HG03575 (cell line): ENCODE data around the gene MFSD6L.

Source experiments
- ATAC-seq: cut with Tn5 transposase; IDR thresholded peaks from one replicate; pipeline ENCODE4 v1.9.1; 2021; ENCODE audit not compliant: unreplicated experiment, insufficient number of reproducible peaks, low FRiP score; ENCODE audit errors: extremely low read depth

MFSD6L gene

DNA sequence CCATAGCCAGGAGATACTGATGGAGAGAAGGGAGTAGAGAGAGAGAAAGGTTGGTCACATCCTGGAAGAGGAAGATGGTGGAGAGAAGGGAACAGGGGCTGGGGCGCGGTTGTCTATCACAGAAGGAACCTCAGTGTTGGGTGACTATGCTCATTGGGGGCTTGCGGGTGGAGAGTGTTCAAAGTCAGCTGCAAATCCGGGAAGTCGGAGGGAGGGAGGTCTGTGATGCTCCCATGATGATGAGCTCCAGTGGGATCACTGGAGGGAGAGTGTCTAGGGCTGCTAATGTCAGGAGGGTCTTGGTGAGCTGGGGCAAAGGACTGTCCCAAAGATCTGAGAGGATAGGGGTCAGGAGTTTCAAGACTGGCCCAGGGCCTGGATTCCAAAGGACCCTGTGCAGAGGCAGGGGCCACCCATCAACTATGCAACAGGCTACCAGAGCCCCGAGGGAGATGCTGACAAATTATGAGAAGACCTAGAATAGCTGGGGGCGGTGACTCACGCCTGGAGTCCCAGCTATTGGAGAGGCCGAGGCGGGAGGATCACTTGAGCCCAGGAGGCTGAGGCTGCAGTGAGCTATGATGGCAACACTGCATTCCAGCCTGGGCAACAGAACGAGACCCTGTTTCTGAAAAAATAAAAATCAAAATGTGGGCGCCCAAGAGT, 43.4 kb downstream of the MFSD6L start:
- no peak for ATAC-seq

GRCh38 chr17:8754890-8755289, 44.3 kb downstream of the MFSD6L start:
- no peak for ATAC-seq

DNA sequence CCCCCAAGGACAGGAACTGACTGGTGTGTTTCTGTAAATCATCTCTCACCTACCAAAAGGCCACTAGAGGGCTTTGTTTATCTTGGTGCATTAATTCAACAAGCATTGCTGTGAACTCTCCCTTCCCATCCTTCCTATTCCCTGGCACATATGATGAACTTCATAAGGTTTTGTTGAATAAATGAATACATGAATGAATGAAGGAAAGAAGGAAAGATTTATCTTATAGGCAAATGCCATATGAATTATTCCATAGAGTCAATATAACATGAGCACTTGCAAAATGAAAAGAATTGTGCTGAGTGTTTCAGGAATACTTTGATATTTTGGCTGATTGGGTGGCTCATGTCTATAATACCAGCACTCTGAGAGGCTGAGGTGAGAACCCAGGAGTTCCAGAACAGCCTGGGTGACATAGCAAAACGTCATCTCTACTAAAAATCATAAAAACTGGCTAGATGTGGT, 45.2 kb downstream of the MFSD6L start:
- ATAC-seq = no peak

DNA sequence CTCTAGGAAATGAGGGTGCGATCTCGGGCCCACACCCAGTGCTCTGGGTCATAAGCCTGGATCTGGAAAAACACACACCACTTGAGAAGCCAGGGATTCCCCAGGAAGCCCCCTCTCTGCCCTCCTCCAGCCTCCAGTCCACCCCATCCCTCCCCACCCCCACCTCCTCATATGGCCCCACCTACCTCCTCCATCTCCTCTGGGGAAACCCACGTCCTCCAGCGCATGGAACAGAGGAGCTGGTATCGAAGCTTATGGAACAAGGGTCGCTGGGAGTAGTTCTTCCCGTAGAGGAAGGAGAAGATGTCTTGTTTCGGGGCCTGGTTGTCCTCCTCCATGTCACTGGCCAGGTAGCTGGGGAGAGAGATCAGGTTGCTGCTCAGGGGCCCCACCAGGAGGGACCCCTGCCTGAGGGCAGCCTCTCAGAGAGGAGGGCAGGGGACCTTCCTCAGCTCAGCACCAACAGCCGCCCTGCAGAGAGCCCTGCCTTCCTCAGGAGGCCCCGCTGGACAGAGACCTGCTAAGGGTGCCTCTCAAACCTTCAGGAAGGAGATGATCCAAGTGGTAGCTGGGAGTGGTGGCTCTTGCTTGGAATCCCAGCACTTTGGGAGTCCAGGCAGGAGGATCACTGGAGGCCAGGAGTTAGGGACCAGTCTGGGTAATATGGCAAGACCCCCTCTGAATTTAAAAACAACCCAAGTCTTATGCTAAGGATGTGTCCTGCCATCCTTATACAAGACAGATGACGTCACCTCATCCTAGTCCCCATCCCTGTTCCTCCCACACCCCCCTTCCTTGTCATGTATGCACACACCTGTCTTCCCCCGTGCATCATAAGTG, 45.8 kb downstream of the MFSD6L start:
- no peak for ATAC-seq

- ATAC-seq = no peak
Measured at GRCh38 chr17:8749616-8750015, 49.5 kb downstream of the MFSD6L start.

DNA sequence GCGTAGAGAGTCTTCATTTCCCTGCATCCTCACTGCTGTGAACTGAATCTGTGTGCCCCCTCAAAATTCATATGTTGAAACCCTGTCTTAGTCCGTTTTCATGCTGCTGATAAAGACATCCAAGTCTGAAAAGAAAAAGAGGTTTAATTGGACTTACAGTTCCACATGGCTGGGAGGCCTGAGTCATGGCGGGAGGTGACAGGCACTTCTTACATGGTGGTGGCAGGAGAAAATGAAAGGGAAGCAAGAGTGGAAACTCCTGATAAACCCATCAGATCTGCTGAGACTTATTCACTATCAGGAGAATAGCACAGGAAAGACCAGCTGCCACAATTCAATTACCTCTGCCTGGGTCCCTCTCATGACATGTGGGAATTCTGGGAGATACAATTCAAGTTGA, 51.4 kb downstream of the MFSD6L start:
- no peak for ATAC-seq
